IMR-90 (cell line): ENCODE data around the gene ARMC8. TPM values are rescaled to one million over a fixed set of nuclear protein-coding genes. Genes with fewer than 3 reads are reported as not detected.

Experiments used
- ATAC-seq: fragments of 200-7000 bp; cut with Tn5 transposase; 2 replicates; pipeline ENCODE4 v1.9.1; 2020; ENCODE audit warnings: low read depth, mild to moderate bottlenecking, moderate library complexity
- BruUV-seq: library from RNA; stranded (reverse); fragments of 400-500 nt; replicated peaks from 2 replicates; lab custom pipeline; 2021; lab: Mats Ljungman, UMichigan
- CTCF ChIA-PET: fragments of 300-600 bp; formaldehyde crosslinking; extraction: SDS; loops from one replicate; lab custom pipeline; 2021; ENCODE audit warnings: antibody characterized with exemption; lab: Yijun Ruan, JAX
- POLR2A ChIA-PET: fragments of 300-600 bp; sonication (Branson Sonifier 250); formaldehyde crosslinking; loops from one replicate; lab custom pipeline; 2022; ENCODE audit warnings: antibody characterized with exemption; ENCODE audit not compliant: unreplicated experiment; lab: Charles Lee
- DNase-seq: peaks from one replicate; pipeline ENCODE4 v3.0.0; 2013
- H2AFZ ChIP-seq: replicated peaks from 2 replicates; pipeline ENCODE3; 2013; ENCODE audit warnings: low read length, mild to moderate bottlenecking; ENCODE audit not compliant: poor library complexity
- H2AK5ac ChIP-seq: 2 replicates; pipeline ENCODE4 v1.6.1; 2013; ENCODE audit warnings: low read depth, low read length, inconsistent platforms
- H2AK9ac ChIP-seq: replicated peaks from 2 replicates; pipeline ENCODE3; 2013; ENCODE audit warnings: mild to moderate bottlenecking, low read depth, low read length, moderate library complexity; ENCODE audit not compliant: poor library complexity
- H2BK120ac ChIP-seq: 2 replicates; pipeline ENCODE4 v1.6.1; 2013; ENCODE audit warnings: low read depth, low read length, inconsistent platforms
- H2BK15ac ChIP-seq: 3 replicates; pipeline ENCODE4 v1.6.1; 2013; ENCODE audit warnings: low read depth, low read length, inconsistent platforms
- H2BK20ac ChIP-seq: 2 replicates; pipeline ENCODE4 v1.6.1; 2013; ENCODE audit warnings: low read depth, mild to moderate bottlenecking, inconsistent platforms, low read length, moderate library complexity
- H2BK5ac ChIP-seq: 2 replicates; pipeline ENCODE4 v1.6.1; 2013; ENCODE audit warnings: mild to moderate bottlenecking, low read depth, low read length, inconsistent platforms; ENCODE audit not compliant: poor library complexity, severe bottlenecking
- H3K14ac ChIP-seq: replicated peaks from 2 replicates; pipeline ENCODE4 v1.6.1; 2013; ENCODE audit warnings: low read depth, low read length, inconsistent platforms
- H3K18ac ChIP-seq: 2 replicates; pipeline ENCODE4 v1.6.1; 2013; ENCODE audit warnings: low read depth, low read length, control low read depth
- H3K23ac ChIP-seq: 2 replicates; pipeline ENCODE4 v1.6.1; 2013; ENCODE audit warnings: low read depth, low read length, inconsistent platforms
- H3K27ac ChIP-seq: 2 replicates; pipeline ENCODE4 v1.5.1; 2013; ENCODE audit warnings: mild to moderate bottlenecking, control low read depth, low read length; ENCODE audit not compliant: insufficient read depth
- H3K27me3 ChIP-seq: 2 replicates; pipeline ENCODE4 v1.6.1; 2013; ENCODE audit warnings: low read length; ENCODE audit not compliant: control insufficient read depth, insufficient read depth
- H3K36me3 ChIP-seq: 2 replicates; pipeline ENCODE4 v1.6.1; 2013; ENCODE audit warnings: low read length, mixed read lengths; ENCODE audit not compliant: control insufficient read depth, insufficient read depth
- H3K4ac ChIP-seq: 2 replicates; pipeline ENCODE4 v1.6.1; 2013; ENCODE audit warnings: low read depth, low read length, inconsistent platforms
- H3K4me1 ChIP-seq: 2 replicates; pipeline ENCODE4 v1.6.1; 2013; ENCODE audit warnings: low read length, mixed read lengths; ENCODE audit not compliant: control insufficient read depth, insufficient read depth
- H3K4me2 ChIP-seq: 2 replicates; pipeline ENCODE4 v1.6.1; 2013; ENCODE audit warnings: low read depth, mild to moderate bottlenecking, control low read depth, low read length, moderate library complexity
- H3K4me3 ChIP-seq: 2 replicates; pipeline ENCODE4 v1.5.1; 2013; ENCODE audit warnings: low read depth, mild to moderate bottlenecking, control low read depth, low read length, moderate library complexity; ENCODE audit not compliant: insufficient read depth
- H3K56ac ChIP-seq: 2 replicates; pipeline ENCODE4 v1.6.1; 2013; ENCODE audit warnings: low read length, inconsistent platforms; ENCODE audit not compliant: insufficient read depth; ENCODE audit errors: extremely low read depth
- H3K79me1 ChIP-seq, 2 experiments: 2 replicates each; pipeline ENCODE4 v1.6.1; 2013; ENCODE audit warnings: low read length in 2 of 2, inconsistent platforms in 1 of 2, low read depth in 1 of 2
- H3K9ac ChIP-seq: 2 replicates; pipeline ENCODE4 v1.6.1; 2013; ENCODE audit warnings: low read depth, low read length, control low read depth
- H3K9me1 ChIP-seq: 2 replicates; pipeline ENCODE4 v1.6.1; 2013; ENCODE audit warnings: low read length, inconsistent platforms; ENCODE audit not compliant: insufficient read depth
- H3K9me3 ChIP-seq: 2 replicates; pipeline ENCODE4 v1.6.1; 2013; ENCODE audit warnings: low read length; ENCODE audit not compliant: control insufficient read depth, insufficient read depth
- H4K20me1 ChIP-seq: 2 replicates; pipeline ENCODE4 v1.6.1; 2013; ENCODE audit warnings: low read length, inconsistent platforms; ENCODE audit not compliant: insufficient read depth
- H4K5ac ChIP-seq: 2 replicates; pipeline ENCODE4 v1.6.1; 2013; ENCODE audit warnings: mild to moderate bottlenecking, low read depth, low read length, control low read depth
- H4K8ac ChIP-seq, 2 experiments: 2 replicates each; pipeline ENCODE4 v1.6.1; 2013; ENCODE audit warnings: low read depth in 2 of 2, low read length in 2 of 2, control low read depth in 1 of 2, inconsistent platforms in 1 of 2
- H4K91ac ChIP-seq: 2 replicates; pipeline ENCODE4 v1.6.1; 2013; ENCODE audit warnings: low read depth, low read length, inconsistent platforms; ENCODE audit not compliant: insufficient read depth
- BHLHE40 ChIP-seq: fragments of 150-350 bp; IDR thresholded peaks from 2 replicates; pipeline ENCODE4 v1.6.1; 2016; ENCODE audit warnings: mild to moderate bottlenecking, low read depth, low read length
- CEBPB ChIP-seq: IDR thresholded peaks from 2 replicates; pipeline ENCODE4 v1.6.1; 2012; ENCODE audit warnings: low read depth, low read length, improper control_type of control experiment
- CHD1 ChIP-seq: IDR thresholded peaks from 2 replicates; pipeline ENCODE4 v1.6.1; 2012; ENCODE audit warnings: low read depth, low read length, improper control_type of control experiment
- FOS ChIP-seq: fragments of 150-350 bp; IDR thresholded peaks from 2 replicates; pipeline ENCODE4 v1.6.1; 2016; ENCODE audit warnings: low read depth, low read length
- MAFK ChIP-seq: IDR thresholded peaks from 2 replicates; pipeline ENCODE4 v1.6.1; 2012; ENCODE audit warnings: low read depth, low read length, improper control_type of control experiment
- MAZ ChIP-seq: IDR thresholded peaks from 2 replicates; pipeline ENCODE4 v1.6.1; 2012; ENCODE audit warnings: low read depth, mild to moderate bottlenecking, low read length, improper control_type of control experiment, moderate library complexity, borderline replicate concordance
- MXI1 ChIP-seq: IDR thresholded peaks from 2 replicates; pipeline ENCODE4 v1.6.1; 2012; ENCODE audit warnings: low read depth, mild to moderate bottlenecking, low read length, moderate library complexity, borderline replicate concordance
- NFE2L2 ChIP-seq: fragments of 150-350 bp; IDR thresholded peaks from 2 replicates; pipeline ENCODE4 v1.6.1; 2016; ENCODE audit warnings: low read depth, mild to moderate bottlenecking, low read length
- POLR2A ChIP-seq: IDR thresholded peaks from 2 replicates; pipeline ENCODE4 v1.6.1; 2012; ENCODE audit warnings: mild to moderate bottlenecking, low read depth, low read length
- RAD21 ChIP-seq: IDR thresholded peaks from 2 replicates; pipeline ENCODE4 v1.6.1; 2012; ENCODE audit warnings: low read length, improper control_type of control experiment
- RCOR1 ChIP-seq: IDR thresholded peaks from 2 replicates; pipeline ENCODE4 v1.6.1; 2012; ENCODE audit warnings: mild to moderate bottlenecking, low read length, improper control_type of control experiment; ENCODE audit not compliant: insufficient replicate concordance
- RFX5 ChIP-seq: IDR thresholded peaks from 2 replicates; pipeline ENCODE4 v1.8.0; 2012; ENCODE audit warnings: low read depth, mild to moderate bottlenecking, low read length, moderate library complexity
- SMC3 ChIP-seq: fragments of 150-350 bp; IDR thresholded peaks from 2 replicates; pipeline ENCODE4 v1.6.1; 2016; ENCODE audit warnings: low read depth, mild to moderate bottlenecking, antibody characterized with exemption, low read length, moderate library complexity
- USF2 ChIP-seq: fragments of 150-350 bp; IDR thresholded peaks from 2 replicates; pipeline ENCODE4 v1.6.1; 2017; ENCODE audit warnings: mild to moderate bottlenecking, antibody characterized with exemption, low read length, low read depth
- dilution Hi-C: fragments of 300-500 bp; cut with HindIII; formaldehyde crosslinking; loops from one replicate; pipeline ENCODE4 v1.14.3; 2018; ENCODE audit warnings: low sequenced_read_pairs; ENCODE audit not compliant: unreplicated experiment
- in situ Hi-C: fragments of 300-500 bp; cut with MboI; formaldehyde crosslinking; loops from 3 replicates; pipeline ENCODE4 v1.14.3; 2019; ENCODE audit warnings: low sequenced_read_pairs, inconsistent platforms, mixed read lengths
- intact Hi-C: fragments of 100-400 bp; cut with micrococcal nuclease; formaldehyde crosslinking; loops from 2 replicates; pipeline ENCODE4 v1.10.0; 2022
- polyA plus RNA-seq, 3 experiments: library from polyadenylated mRNA; depleted of rRNA; stranded (reverse); fragments of >200 nt; gene quantifications; 2 replicates each; pipeline ENCODE4 v1.2.3, GENCODE V29; 2012; ENCODE audit warnings: low replicate concordance in 1 of 3
- total RNA-seq: library from RNA; depleted of rRNA; stranded (reverse); fragments of >200 nt; gene quantifications from 2 replicates; pipeline ENCODE4 v1.2.3, GENCODE V29; 2012
- TF ChIP-seq, protein P1 (sequence below): conservative IDR thresholded peaks from 2 replicates; pipeline ENCODE4 v1.5.1; 2012; ENCODE audit warnings: mild to moderate bottlenecking, low read depth, low read length, improper control_type of control experiment
- TF ChIP-seq, protein P2 (sequence below): fragments of 150-350 bp; IDR thresholded peaks from 2 replicates; pipeline ENCODE4 v1.6.1; 2016; ENCODE audit warnings: low read depth, mild to moderate bottlenecking, low read length, moderate library complexity, borderline replicate concordance

Gene ARMC8
- total and polyA plus RNA-seq, 2 of the 4 experiments (the other 2 are of a cell fraction), result 39.1 to 75.1 TPM

GRCh38 chr3:138140940-138141339 lies 46.2 kb upstream of the ARMC8 start:
- Histone ChIP-seq H4K91ac (no peak overlapping the region), H3K4ac (0 out of 2 replicates have a peak overlapping the region, but pooled peaks have one; percentile 31), H3K14ac (no peak overlapping the region), H4K20me1 (no peaks in the 10 kb centered on the region), H2AK9ac (no peak overlapping the region), H3K23ac (no peak overlapping the region), H4K5ac (no peak overlapping the region), H2BK5ac (no peak overlapping the region), H3K36me3 (no peaks in the 10 kb centered on the region), H3K9me3 (no peaks in the 10 kb centered on the region), H2BK120ac (0 out of 2 replicates have a peak overlapping the region, but pooled peaks have one; percentile 26), H3K9ac (no peak overlapping the region), H3K9me1 (no peaks in the 10 kb centered on the region), H3K27ac (no peak overlapping the region), H2AFZ (no peak overlapping the region), H3K56ac (no peak overlapping the region), H3K27me3 (peaks cover 7% of the 10 kb centered on the region), H3K4me2 (no peak overlapping the region), H3K4me1 (peaks cover 3% of the 10 kb centered on the region), H3K4me3 (no peak overlapping the region), H2AK5ac (no peak overlapping the region), H2BK20ac (no peak overlapping the region), H3K79me1 (no peaks in the 10 kb centered on the region), H3K18ac (no peak overlapping the region), H2BK15ac (no peak overlapping the region), H4K8ac (no peak overlapping the region)
- TF ChIP-seq RAD21, result no peak
- TF ChIP-seq FOS, result no peak
- no peak for TF ChIP-seq RFX5
- TF ChIP-seq, protein P1, sequence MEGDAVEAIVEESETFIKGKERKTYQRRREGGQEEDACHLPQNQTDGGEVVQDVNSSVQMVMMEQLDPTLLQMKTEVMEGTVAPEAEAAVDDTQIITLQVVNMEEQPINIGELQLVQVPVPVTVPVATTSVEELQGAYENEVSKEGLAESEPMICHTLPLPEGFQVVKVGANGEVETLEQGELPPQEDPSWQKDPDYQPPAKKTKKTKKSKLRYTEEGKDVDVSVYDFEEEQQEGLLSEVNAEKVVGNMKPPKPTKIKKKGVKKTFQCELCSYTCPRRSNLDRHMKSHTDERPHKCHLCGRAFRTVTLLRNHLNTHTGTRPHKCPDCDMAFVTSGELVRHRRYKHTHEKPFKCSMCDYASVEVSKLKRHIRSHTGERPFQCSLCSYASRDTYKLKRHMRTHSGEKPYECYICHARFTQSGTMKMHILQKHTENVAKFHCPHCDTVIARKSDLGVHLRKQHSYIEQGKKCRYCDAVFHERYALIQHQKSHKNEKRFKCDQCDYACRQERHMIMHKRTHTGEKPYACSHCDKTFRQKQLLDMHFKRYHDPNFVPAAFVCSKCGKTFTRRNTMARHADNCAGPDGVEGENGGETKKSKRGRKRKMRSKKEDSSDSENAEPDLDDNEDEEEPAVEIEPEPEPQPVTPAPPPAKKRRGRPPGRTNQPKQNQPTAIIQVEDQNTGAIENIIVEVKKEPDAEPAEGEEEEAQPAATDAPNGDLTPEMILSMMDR, result no peak
- TF ChIP-seq NFE2L2, result no peak
- no peak for TF ChIP-seq CEBPB
- TF ChIP-seq, protein P2, sequence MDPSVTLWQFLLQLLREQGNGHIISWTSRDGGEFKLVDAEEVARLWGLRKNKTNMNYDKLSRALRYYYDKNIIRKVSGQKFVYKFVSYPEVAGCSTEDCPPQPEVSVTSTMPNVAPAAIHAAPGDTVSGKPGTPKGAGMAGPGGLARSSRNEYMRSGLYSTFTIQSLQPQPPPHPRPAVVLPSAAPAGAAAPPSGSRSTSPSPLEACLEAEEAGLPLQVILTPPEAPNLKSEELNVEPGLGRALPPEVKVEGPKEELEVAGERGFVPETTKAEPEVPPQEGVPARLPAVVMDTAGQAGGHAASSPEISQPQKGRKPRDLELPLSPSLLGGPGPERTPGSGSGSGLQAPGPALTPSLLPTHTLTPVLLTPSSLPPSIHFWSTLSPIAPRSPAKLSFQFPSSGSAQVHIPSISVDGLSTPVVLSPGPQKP, result no peak
- TF ChIP-seq CHD1, result no peak
- TF ChIP-seq MXI1, result no peak
- no peak for TF ChIP-seq USF2
- TF ChIP-seq BHLHE40, result no peak
- no peak for TF ChIP-seq MAFK
- TF ChIP-seq RCOR1, result no peak
- no peak for TF ChIP-seq POLR2A
- TF ChIP-seq MAZ, result no peak
- TF ChIP-seq SMC3, result no peak
- ChIA-PET CTCF (no interaction called here), POLR2A (interaction anchor here (0.7 kb wide), 1 partner anchor 13 kb away, joined by 3 read pairs; no protein-coding TSS in a partner anchor)
- BruUV-seq, result no TSS peak
- ATAC-seq (no peak), DNase-seq (no peak)
- intact Hi-C loops (no loop called here), in situ Hi-C loops (no loop called here), dilution Hi-C loops (no loop called here)
